HepG2 (cell line): Measurements from ENCODE around the gene NFE2L2. TPM values are rescaled to one million over a fixed set of nuclear protein-coding genes. Genes with fewer than 3 reads are reported as not detected.
"Not testable (repeated sequence)": the region's sequence is repeated elsewhere in the genome, so short reads cannot be mapped to it uniquely, and the experiment has no call there.

Experiments used
- ATAC-seq: fragments of 200-7000 bp; cut with Tn5 transposase; 3 replicates; pipeline ENCODE4 v1.9.1; 2020; ENCODE audit warnings: mild to moderate bottlenecking, moderate library complexity
- BruUV-seq: library from RNA; stranded (reverse); fragments of 400-500 nt; replicated peaks from 2 replicates; lab custom pipeline; 2021; lab: Mats Ljungman, UMichigan
- CTCF ChIA-PET: fragments of 300-600 bp; formaldehyde crosslinking; extraction: SDS; loops from one replicate; lab custom pipeline; 2021; ENCODE audit warnings: low total read pairs, inconsistent platforms, low intra/inter-chr PET ratio; lab: Yijun Ruan, JAX
- POLR2A ChIA-PET: fragments of 350-600 bp; sonication (Branson Sonifier 250); formaldehyde crosslinking; loops from one replicate; lab custom pipeline; 2020; ENCODE audit warnings: antibody characterized with exemption, inconsistent platforms; lab: Yijun Ruan, JAX
- DNase-seq: peaks from one replicate; pipeline ENCODE4 v3.0.0-alpha.2; 2015; ENCODE audit warnings: low spot score
- FAIRE-seq: peaks from 3 replicates; lab custom pipeline; 2011; peaks lifted over from hg19 to GRCh38; lab: Jason Lieb, UNC
- H2AFZ ChIP-seq: one replicate; pipeline ENCODE4 v1.6.1; 2011; ENCODE audit warnings: low read length, inconsistent platforms
- H3K27ac ChIP-seq: fragments of 300-600 bp; 3 replicates; pipeline ENCODE4 v1.8.0; 2011; ENCODE audit warnings: mixed run types, mild to moderate bottlenecking, mixed read lengths, low read length, inconsistent platforms; ENCODE audit not compliant: insufficient read depth; ENCODE audit errors: extremely low read length
- H3K27me3 ChIP-seq, 2 experiments: fragments of 200-600 bp in 1 of 2; 2 replicates in 1 of 2; 3 replicates in 1 of 2; pipeline versions ENCODE4 v1.6.0 to v1.8.0; 2011; ENCODE audit warnings: low read length in 2 of 2, mild to moderate bottlenecking in 2 of 2, moderate library complexity in 2 of 2, inconsistent platforms in 1 of 2; ENCODE audit not compliant: insufficient read depth in 2 of 2, control insufficient read depth in 1 of 2
- H3K36me3 ChIP-seq, 2 experiments: fragments of 200-600 bp in 1 of 2; replicated peaks in 1 of 2; 2 replicates in 1 of 2; 3 replicates in 1 of 2; pipeline versions ENCODE4 v1.5.1 to v1.8.0; 2011; ENCODE audit warnings: low read length in 2 of 2, inconsistent platforms in 1 of 2; ENCODE audit not compliant: insufficient read depth in 2 of 2, control insufficient read depth in 1 of 2
- H3K4me1 ChIP-seq: 2 replicates; pipeline ENCODE4 v1.5.1; 2012; ENCODE audit warnings: low read length, inconsistent platforms; ENCODE audit not compliant: insufficient read depth
- H3K4me2 ChIP-seq: 2 replicates; pipeline ENCODE4 v1.6.0; 2011; ENCODE audit warnings: low read depth, low read length, inconsistent platforms
- H3K4me3 ChIP-seq, 3 experiments: fragments of 200-600 bp in 1 of 3; sonication (generic), shearing (Covaris generic) in 1 of 3; replicated peaks in 1 of 3; 2 replicates each; pipeline ENCODE4 v1.5.1; 2011 to 2016; ENCODE audit warnings: low read length in 3 of 3, inconsistent platforms in 2 of 3, low read depth in 2 of 3, mild to moderate bottlenecking in 2 of 3, control low read depth in 1 of 3, mixed read lengths in 1 of 3; ENCODE audit not compliant: insufficient read depth in 1 of 3
- H3K79me2 ChIP-seq: one replicate; pipeline ENCODE4 v1.6.1; 2011; ENCODE audit warnings: low read length, inconsistent platforms; ENCODE audit not compliant: insufficient read depth
- H3K9ac ChIP-seq: 2 replicates; pipeline ENCODE4 v1.6.0; 2011; ENCODE audit warnings: mild to moderate bottlenecking, low read depth, low read length, inconsistent platforms; ENCODE audit not compliant: insufficient read depth
- H3K9me3 ChIP-seq: 2 replicates; pipeline ENCODE4 v1.5.1; 2012; ENCODE audit warnings: mild to moderate bottlenecking, low read length
- H4K20me1 ChIP-seq: 2 replicates; pipeline ENCODE4 v1.6.0; 2011; ENCODE audit warnings: inconsistent platforms, mild to moderate bottlenecking, low read length, moderate library complexity; ENCODE audit not compliant: insufficient read depth
- ATAD3A ChIP-seq: sonication (generic); formaldehyde crosslinking; IDR thresholded peaks from 2 replicates; pipeline ENCODE4 v1.4.0; 2020; ENCODE audit warnings: missing genetic modification reagents
- GFI1 ChIP-seq: sonication (generic); formaldehyde crosslinking; IDR thresholded peaks from 2 replicates; pipeline ENCODE4 v1.5.0; 2020; ENCODE audit warnings: missing genetic modification reagents, mild to moderate bottlenecking, borderline replicate concordance
- JUND ChIP-seq: sonication (generic); formaldehyde crosslinking; IDR thresholded peaks from 2 replicates; pipeline ENCODE4 v1.8.0; 2022; ENCODE audit warnings: mild to moderate bottlenecking, missing genetic modification reagents
- RARG ChIP-seq: sonication (generic); formaldehyde crosslinking; IDR thresholded peaks from 2 replicates; pipeline ENCODE4 v1.4.0; 2020; ENCODE audit warnings: low read depth, mild to moderate bottlenecking, missing genetic modification reagents
- SOX6 ChIP-seq, 2 experiments: fragments of 450-650 bp in 1 of 2; sonication (generic) in 1 of 2; formaldehyde crosslinking in 1 of 2; IDR thresholded peaks; 2 replicates each; pipeline versions ENCODE4 v1.4.0 to v1.6.1; 2017 to 2020; ENCODE audit warnings: antibody characterized with exemption in 1 of 2, mild to moderate bottlenecking in 1 of 2, missing genetic modification reagents in 1 of 2
- ZNF143 ChIP-seq: sonication (generic); formaldehyde crosslinking; IDR thresholded peaks from 2 replicates; pipeline ENCODE4 v1.4.0; 2020; ENCODE audit warnings: missing genetic modification reagents
- WGBS: methylation state at CpG from one replicate; pipeline ENCODE4 v1.1.6; 2017; ENCODE audit warnings: low lambda C conversion rate; 5-methylcytosine and 5-hydroxymethylcytosine counted together
- in situ Hi-C: cut with HindIII; loops from 2 replicates; pipeline ENCODE4 v1.10.0; 2017; ENCODE audit warnings: low pct_unique_long_range_greater_than_20kb; ENCODE audit not compliant: extremely low pct_ligation_motif_present
- intact Hi-C: fragments of 100-400 bp; cut with micrococcal nuclease; formaldehyde crosslinking; loops from one replicate; pipeline ENCODE4 v1.10.0; 2022; ENCODE audit not compliant: unreplicated experiment
- polyA plus RNA-seq, 8 experiments: library from polyadenylated mRNA; depleted of rRNA in 3 of 8; stranded (reverse) in 7 of 8; unstranded in 1 of 8; fragments of >200 nt; fragmentation: Illumina TruSeq in 4 of 8; extraction: Trizol in 4 of 8; gene quantifications; 2 replicates each; pipeline versions ENCODE4 v1.2.1 to v1.2.3, GENCODE V29; 2011 to 2016; ENCODE audit warnings: low read depth in 4 of 8, missing spikeins in 1 of 8, mixed read lengths in 1 of 8; ENCODE audit not compliant: insufficient read depth in 1 of 8
- total RNA-seq, 5 experiments: library from RNA; depleted of rRNA; stranded (reverse); fragments of >200 nt; fragmentation: Illumina TruSeq; extraction: Trizol; gene quantifications; 2 replicates each; pipeline ENCODE4 v1.2.3, GENCODE V29; 2016; ENCODE audit warnings: low read depth in 1 of 5
- TF ChIP-seq, protein P1 (sequence below): IDR thresholded peaks from 2 replicates; pipeline ENCODE4 v1.6.1; 2012; ENCODE audit warnings: inconsistent platforms

NFE2L2 gene
- total and polyA plus RNA-seq, 2 of the 13 experiments (the other 11 are each of a cell fraction or from before 2014, with no cell fraction given), result 84.6 to 215 TPM

DNA sequence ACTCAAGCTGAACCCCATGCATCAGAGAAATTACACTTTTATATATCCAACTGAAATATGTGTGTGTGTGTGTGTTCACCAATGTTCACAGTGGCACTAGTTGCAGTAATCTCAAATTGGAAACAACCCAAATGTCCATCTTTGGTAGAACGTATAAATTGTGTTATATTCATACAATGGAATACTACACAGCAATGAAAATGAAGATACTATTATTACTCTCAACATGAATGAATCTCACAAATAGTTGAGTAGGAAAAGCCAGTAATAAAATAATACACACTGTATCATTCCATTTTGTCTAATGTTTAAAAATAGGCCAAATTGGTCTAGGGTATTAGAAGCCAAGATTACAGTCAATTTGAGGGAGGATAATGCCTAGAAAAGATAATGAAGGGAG lies 48.0 kb upstream of the NFE2L2 start:
- intact Hi-C loops (no loop called here), in situ Hi-C loops (no loop called here)
- Histone ChIP-seq H3K27me3 (no peaks in the 10 kb centered on the region), H3K36me3 (no peaks in the 10 kb centered on the region), H4K20me1 (no peaks in the 10 kb centered on the region), H3K4me1 (peaks cover 32% of the 10 kb centered on the region), H3K9me3 (no peaks in the 10 kb centered on the region), H3K4me2 (no peak overlapping the region), H3K4me3 (no peak overlapping the region), H3K9ac (no peak overlapping the region), H3K79me2 (no peaks in the 10 kb centered on the region), H3K27ac (no peak overlapping the region), H2AFZ (no peak overlapping the region)
- BruUV-seq, result no TSS peak
- no peak for DNase-seq
- POLR2A ChIA-PET, result interaction anchor here (2.2 kb wide), 1 partner anchor 48 kb away, joined by 7 read pairs; the partner anchor contains the start of gene NFE2L2
- no peak for FAIRE-seq
- 95% methylated on average over 1 of the region's 1 CpG for WGBS
- ATAC-seq, result no peak
- TF ChIP-seq RARG (CRISPR knock-in tag) (no peak), JUND (CRISPR knock-in tag) (no peak), ATAD3A (CRISPR knock-in tag) (no peak), GFI1 (CRISPR knock-in tag) (no peak), SOX6 (IDR thresholded peaks at IDR 0.05) (no peak), SOX6 (CRISPR knock-in tag; IDR thresholded peaks at IDR 0.05) (no peak), ZNF143 (CRISPR knock-in tag) (no peak)
- TF ChIP-seq, protein P1, sequence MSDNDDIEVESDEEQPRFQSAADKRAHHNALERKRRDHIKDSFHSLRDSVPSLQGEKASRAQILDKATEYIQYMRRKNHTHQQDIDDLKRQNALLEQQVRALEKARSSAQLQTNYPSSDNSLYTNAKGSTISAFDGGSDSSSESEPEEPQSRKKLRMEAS, result no peak
- CTCF ChIA-PET, result no interaction called here

DNA sequence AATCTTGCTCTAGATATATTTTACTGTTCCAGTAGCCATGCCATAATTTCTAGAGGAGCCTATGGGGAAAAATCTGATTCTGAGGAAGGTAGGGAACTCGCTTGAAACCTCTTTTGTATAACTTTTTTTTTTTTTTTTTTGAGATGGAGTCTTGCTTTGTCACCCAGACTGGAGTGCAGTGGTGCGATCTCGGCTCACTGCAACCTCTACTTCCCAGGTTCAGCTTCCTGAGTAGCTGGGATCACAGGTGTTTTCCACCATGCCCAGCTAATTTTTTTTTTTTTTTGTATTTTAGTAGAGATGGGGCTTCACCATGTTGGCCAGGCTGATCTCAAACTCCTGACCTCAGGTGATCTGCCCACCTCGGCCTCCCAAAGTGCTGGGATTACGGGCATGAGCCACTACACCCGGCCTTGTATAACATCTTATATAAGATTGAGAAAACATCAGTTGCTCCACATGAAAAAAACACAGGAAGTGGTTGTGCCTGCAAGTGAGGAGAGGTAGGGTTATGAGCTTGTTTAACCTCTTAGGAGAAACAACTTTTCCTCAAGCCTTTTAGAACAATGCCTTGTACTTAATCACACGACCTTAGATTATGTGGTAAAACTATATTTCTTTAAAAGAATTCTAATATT lies 45.3 kb upstream of the NFE2L2 start:
- in situ Hi-C loops, H3K27ac ChIP-seq, H3K27me3 ChIP-seq, BruUV-seq, H3K4me3 ChIP-seq, FAIRE-seq, intact Hi-C loops, H3K9me3 ChIP-seq, H3K4me2 ChIP-seq, H3K36me3 ChIP-seq, ATAC-seq, DNase-seq, H3K9ac ChIP-seq, CTCF ChIA-PET, H2AFZ ChIP-seq, H4K20me1 ChIP-seq, H3K79me2 ChIP-seq, POLR2A ChIA-PET: not testable (repeated sequence)
- 82% methylated on average over 7 of the region's 7 CpGs for WGBS
- peaks cover 18% of the 10 kb centered on the region for H3K4me1 ChIP-seq
